Stimulated activated CD8-positive, alpha-beta memory T cell treated with anti-CD3 and anti-CD28 coated beads, Interleukin-4, amount 100 ng/mL, for 24 hours (primary cell): ENCODE measurements around the gene GAL3ST3.
A peak's percentile ranks its signal among the peaks of the same experiment; 100 is the strongest.
"Not testable (repeated sequence)": the region's sequence is repeated elsewhere in the genome, so short reads cannot be mapped to it uniquely, and the experiment has no call there.

Experiments used
- DNase-seq: peaks from one replicate; pipeline ENCODE4 v3.0.0-alpha.2; 2020; ENCODE audit warnings: low read depth

The GAL3ST3 gene

DNA sequence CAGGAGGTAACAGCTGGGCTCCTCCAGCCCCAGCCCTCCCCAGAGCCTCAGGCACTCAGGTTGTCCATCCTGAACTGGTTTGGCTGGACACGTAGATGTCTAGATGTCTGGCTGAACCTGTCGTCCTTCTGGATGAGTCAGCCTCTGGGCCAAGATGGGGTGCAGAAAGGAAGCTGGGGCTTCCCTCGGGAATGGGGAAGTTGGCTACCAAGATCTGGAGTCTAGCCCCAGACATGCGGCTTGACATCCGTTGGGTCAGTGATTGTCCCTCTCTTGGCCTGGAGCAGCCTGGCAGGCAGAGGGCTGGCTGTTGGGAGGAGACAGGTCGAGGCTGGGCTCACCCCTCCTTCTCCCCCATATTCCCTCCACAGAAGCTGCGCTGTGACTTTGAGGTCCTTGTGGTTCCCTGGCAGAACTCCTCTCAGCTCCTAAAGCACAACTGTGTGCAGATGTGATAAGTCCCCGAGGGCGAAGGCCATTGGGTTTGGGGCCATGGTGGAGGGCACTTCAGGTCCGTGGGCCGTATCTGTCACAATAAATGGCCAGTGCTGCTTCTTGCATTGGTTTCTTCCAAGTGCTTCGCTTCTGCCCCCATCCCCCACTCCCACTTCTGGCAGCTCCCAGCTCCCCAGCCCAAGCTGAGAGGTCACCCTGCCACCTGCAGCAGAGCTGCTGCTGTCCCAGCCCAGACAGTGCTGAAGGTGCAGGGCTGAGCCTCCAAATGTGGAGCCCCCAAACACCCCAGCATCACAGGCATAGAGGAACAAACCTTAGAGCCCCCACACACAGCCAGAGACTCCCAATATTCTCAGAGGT is 35.8 kb downstream of the GAL3ST3 start:
- no peak for DNase-seq

DNA sequence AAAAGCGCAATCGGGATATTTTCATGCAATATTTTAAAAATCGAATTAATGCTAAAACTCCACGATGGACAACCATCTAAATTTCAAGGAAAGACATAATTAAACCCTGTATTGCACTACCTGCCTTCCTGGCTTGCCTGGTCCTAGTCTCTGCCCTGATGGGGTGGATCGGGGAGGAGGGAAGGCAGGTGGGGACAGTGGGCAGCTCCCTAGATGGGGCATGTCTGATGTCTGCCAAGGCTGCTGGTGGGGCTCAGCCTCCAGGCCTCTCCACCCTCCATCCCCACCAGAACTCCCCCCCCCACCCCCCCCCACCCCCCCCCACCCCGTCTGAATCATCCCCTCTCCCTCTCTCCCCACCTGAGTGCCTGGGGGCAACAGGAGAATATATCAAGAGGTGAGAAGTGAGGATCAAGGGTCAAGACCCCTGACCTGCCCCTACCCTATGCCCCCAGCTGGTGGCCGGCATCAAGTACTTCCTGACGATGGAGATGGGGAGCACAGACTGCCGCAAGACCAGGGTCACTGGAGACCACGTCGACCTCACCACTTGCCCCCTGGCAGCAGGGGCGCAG is 36.5 kb downstream of the GAL3ST3 start:
- no peak for DNase-seq

DNA sequence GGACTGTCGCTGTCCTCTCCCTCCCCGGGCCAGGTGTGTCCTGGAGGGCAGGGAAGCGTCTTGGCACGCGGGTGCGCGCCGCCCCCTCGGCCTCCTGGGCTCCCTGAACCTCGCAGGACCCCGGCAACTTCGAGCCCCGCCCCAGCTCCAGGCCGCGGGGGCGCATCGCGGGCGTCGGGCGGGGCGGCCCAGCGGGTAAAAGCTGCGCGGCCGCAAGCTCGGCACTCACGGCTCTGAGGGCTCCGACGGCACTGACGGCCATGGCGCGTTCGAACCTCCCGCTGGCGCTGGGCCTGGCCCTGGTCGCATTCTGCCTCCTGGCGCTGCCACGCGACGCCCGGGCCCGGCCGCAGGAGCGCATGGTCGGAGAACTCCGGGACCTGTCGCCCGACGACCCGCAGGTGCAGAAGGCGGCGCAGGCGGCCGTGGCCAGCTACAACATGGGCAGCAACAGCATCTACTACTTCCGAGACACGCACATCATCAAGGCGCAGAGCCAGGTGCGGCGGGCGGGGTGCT is 37.1 kb downstream of the GAL3ST3 start, which contains the start of gene CST6:
Gene CST6, plus strand, starts transcription at position 224 of the 519 bp plus-strand sequence. Its CDS starts 37 bp downstream, at position 261.
- no peak for DNase-seq

DNA sequence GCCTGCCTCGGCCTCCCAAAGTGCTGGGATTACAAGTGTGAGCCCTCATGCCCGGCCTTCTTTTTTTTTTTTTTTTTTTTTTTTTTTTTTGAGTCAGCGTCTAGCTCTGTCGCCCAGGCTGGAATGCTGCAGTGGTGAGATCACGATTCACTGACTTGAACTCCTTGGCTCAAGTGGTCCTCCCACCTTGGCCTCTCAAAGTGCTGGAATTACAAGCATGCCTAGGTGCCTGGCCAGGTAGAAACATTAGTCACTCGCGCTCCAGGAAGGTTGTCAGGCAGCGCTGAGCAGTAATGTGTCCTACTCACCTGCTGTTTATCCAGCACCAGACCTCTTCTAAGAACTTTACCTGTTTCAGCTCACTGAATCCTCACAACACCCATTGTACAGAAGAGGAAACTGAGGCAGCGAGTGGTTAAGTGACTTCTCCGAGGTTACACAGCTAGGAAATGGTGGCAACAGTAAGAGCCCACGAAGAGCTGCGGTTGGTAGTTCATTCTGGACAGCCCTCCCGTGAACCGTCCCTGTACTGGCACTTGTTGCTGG is 37.6 kb downstream of the GAL3ST3 start:
- no peak for DNase-seq

DNA sequence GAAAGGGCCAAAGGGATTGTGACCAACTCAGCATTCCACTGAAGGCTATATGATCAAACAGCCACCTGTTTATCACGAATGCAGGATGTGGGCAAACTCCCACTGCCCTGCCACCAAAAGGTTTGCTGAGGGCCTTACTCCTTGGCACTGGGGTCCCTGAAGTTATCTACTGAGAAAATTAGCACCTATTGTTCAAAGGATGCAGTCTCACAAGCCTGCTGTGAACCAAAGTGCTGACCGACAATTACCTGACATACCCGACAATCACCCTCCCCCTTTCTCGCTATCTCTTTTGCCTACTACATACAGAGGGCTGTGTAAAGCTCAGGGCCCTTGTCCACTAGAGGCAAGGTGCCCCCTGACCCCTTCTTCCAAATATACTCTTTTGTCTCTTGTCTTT is 38.9 kb downstream of the GAL3ST3 start:
- DNase-seq = not testable (repeated sequence)

DNA sequence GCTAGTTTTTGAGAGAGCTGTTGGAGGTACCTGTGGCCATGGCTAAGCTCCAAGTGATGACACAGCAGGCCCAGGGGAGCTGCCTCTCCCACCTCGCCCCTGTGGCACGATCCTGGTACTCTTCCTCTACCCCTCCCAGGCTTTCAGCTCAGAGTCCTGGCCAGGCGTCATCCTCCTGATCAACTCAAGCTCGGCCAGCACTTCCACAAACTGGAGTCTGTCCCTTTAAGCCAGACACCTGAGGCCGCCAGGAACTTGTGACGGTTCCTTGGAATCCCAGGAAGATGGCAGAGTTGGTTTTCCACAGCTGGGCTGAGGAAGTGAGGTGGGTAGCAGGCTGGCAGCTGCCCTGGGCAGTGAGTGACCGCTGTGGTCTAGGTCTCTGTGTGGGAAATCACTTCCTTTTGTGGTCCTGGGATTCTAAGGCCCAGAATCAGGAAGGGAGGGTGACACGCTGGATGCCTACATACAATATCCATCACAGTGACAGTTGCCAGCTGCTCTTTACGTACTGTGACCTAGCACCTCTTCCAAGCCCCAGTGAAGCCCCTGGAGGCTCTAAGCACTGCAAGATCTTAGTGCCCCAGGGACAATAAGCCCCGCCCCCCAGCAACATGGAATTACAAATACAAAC is 40.4 kb downstream of the GAL3ST3 start:
- no peak for DNase-seq

DNA sequence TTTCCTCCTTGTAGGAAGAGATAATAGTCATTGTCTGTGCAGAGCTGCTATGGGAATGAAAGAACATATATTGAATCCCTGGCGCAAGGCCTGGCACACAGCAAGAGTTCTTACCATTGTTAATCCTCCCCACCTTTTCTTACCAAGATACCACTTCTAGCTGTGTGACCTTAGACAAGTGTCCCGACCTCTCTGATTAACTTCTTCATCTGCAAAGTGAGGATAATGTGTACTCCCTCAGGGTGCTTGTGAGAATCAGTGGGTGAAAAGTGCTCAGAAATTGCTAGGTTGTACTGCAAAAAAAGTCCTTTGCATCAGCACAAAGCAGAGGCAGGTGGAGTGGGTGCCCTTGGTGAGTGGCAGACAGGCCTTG is 40.9 kb downstream of the GAL3ST3 start:
- DNase-seq = no peak

DNA sequence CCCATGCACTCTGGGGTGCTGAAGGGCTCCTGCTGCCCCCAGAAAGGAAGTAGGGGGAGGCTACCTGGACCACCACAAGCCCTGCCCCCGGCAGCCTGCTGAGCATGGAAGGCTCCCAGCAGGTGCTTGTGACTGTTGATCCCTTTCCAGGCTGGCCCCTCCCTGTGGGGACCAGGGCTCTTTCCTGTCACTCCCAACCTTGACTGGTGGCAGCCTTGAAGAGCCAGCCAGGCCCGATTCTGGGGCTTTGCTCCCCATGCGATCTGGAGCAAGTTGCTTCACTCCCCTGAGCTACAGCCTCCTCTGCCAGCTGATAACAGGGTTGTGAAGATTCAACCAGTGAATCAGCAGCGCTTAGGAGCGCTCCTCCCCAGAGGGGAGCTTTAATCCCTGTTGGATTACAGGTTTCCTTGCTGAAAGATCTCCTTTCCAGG is 41.7 kb downstream of the GAL3ST3 start:
- DNase-seq = no peak

DNA sequence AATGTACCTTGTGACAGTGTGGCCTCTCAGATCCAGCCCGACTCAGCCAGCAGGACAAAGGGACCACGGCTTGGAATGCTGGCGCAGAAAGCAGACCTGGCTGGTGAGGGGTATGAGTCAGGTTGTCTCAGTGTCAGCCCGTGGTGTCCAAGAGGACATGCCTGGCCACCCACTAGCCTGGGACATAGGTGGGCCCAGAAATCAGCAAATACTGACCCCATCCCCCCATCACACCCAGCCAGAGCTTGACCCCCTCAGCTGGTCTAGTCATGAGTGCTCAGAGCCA is 42.1 kb downstream of the GAL3ST3 start:
- no peak for DNase-seq

DNA sequence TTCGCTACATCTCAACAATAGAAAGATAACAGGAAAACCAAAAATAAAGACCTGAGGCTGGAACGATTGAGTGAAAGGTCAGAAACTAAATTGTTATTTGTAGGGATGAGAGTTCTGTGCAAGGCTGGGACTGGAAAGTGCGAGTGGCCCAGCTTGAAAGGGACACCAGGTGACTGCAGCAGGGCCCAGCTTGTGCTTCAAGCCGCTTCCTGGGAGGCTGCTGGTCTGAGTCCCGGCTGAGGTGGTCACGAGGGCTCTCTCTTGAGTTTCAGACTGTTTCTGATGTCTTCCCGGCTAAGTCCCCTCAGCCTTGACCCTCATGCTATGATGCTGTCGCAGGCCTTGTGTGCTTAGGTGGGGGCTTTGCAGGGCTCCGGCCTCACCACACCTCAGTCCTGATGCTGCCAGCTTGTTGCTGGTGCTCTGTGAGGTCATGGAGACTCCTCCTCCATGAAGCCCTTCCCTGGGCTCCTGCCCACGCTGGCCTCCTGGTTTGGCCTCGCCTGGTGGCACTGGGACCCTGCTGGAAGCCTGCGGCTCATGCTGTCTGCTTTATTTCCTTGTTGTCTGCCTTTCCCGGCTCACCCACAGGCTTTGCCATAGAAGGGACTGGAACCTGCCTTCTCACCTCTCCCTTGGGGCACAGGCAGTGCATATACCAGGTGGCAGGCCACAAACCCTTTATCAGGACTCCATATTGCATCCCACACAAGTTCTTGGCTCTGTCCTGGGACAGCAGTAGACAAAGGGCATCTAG is 42.6 kb downstream of the GAL3ST3 start:
- no peak for DNase-seq

DNA sequence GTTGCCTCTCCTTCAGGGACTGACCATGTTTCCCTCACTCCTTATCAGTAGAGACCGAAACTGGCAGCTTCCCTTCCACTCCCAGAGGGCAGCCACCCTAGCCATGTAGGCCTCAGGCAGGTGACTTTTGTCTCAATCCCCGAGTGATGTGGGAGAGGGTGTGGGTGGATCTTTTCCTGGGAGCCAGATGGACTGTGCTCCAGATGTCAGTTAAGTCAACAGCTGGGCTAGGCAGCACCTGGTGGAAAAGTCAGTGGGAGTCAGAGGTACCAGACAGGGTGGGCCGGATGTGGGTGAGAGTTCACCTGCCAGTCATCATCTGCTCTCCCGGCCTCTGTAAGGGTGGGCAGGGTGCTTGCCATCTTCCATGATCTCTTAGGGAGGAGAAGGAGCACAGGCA is 44.8 kb downstream of the GAL3ST3 start:
- no peak for DNase-seq

DNA sequence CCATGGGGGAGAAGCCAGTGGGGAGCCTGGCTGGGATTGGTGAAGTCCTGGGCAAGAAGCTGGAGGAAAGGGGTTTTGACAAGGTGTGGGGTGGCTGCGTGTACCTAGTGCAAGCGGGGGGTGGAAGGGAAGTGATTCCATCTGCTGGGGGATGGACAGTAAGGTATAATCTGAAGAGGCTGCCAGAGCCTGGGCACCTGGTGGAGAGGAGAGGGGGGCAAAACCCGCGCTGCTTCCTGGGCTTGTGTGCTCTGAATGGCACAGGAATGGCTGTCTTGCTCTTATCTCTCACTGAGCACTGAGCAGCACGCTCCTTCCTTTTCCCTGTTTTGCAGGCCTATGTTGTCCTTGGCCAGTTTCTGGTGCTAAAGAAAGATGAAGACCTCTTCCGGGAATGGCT is 45.7 kb downstream of the GAL3ST3 start:
- no peak for DNase-seq

DNA sequence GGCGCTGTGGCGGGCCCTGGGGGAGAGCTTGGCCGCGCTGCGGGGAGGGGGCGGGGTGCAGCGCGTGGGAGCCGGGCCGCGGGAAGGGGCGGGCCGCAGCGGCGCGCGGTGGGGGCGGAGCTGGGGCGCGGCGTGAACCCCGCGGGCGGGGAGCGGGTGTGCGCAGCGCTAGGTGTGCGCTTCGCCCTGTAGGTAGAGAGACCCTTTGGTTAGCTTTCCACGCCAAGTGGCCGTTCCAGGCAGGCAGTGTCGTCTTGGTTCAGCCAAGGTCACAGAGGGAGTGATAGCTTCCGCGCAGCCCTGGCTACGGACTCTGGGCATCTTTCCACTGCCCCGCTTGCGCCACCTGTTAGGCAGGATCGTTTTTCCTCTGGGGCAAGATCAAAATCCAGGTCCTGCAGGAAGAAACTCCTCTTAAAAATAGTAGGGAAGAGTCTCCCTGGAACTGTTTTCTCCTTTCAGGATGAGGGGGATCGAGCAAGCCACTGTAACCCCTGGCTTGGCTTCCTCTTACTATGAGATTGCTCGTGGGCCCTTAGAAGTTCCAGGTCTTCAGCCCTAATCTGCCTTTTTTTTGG is 46.2 kb downstream of the GAL3ST3 start:
- peak; percentile 65 for DNase-seq

DNA sequence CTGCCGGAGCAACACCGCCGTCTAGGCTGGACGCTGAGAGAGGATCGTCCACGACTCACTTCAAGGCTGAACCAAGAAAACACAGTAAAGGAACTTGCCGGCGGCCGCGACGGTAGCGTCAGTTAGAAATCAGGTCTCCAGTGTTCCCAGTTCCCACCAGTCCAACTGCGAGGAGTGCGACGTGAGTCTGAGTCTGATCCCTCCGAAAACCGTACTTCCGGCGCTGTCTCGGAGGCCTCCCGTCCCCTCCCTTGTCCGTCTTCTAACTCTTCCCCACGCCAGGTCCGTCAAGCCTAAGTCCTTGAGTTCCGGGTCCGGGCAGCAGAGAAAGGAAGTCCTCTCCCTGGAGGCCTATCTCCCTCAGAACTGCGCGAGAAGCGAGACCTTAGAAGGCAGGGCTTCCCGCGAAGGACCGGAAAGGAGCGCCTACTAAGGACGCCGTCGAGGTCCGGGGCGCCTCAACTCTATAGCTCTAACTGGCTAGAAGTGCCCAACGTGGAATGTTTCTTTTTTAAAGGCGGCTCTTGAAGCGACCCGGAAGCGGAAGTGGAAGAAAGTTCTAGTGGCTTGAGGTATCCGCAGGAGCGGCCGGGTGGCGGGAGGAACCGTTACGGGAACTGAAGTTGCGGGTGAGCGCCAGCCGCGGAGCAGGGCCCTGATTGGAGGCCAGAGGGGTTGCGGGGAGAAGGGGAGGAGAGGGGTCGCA is 46.9 kb downstream of the GAL3ST3 start, which contains the start of the genes BANF1 and EIF1AD:
Gene BANF1, plus strand, starts transcription at position 562 of the 706 bp plus-strand sequence. CDS start 748 bp downstream, outside the sequence.
Gene EIF1AD, minus strand, starts transcription at position 216 of the 706 bp plus-strand sequence. CDS start 1,768 bp downstream, outside the sequence.
- DNase-seq = peak; percentile 86

DNA sequence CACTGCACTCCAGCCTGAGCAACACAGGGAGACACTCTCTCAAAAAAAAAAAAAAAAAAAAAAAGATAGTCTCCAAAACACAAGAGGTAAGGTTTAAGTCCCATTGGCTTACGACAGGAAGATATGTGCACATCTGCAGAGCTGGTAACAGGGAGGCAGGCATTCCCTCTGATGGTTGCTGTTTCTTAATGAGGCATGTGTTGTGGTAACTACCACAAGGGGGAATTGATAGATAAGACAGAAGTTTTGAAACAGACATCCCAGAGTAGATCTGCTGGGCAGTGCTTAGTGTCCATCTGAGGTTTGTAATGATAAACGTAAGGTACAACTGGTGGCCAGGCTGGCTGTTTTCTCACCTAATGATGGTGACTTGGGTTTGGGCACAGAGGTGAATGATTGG is 51.7 kb downstream of the GAL3ST3 start:
- no peak for DNase-seq

DNA sequence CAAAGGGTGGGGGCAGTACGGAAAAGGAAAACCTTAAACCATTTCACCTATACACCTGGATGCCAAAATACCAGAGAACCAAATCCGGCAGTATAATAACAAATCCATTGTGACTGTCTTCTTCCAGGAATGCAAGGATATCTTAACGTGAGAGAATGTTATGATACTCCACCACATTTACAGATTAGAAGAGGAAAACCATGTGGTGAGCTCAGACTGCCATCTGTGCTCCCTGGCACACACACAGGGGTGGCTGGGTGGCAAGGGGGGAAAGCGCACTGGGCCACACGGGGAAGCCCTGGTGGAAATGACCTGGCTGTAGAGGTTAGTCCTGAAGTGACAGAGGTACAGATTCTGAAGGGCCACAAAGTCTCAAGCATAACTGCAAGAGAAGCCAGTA is 56.9 kb downstream of the GAL3ST3 start:
- DNase-seq = no peak
